Measurements from ENCODE around the gene EFNB1. TPM values are rescaled to one million over a fixed set of nuclear protein-coding genes. Genes with fewer than 3 reads are reported as not detected.

EFNB1 gene
- total RNA-seq, 1 experiment from 2014 or later: 16.4 TPM

GRCh38 chrX:68840256-68840655 lies 11.4 kb downstream of the EFNB1 start (continued):
- TF ChIP-seq ETV6 (CRISPR knock-in tag; IDR thresholded peaks at IDR 0.05): no peak

- ChIA-PET POLR2A (no interaction called here), CTCF (interaction anchor here (4.2 kb wide), 1 partner anchor 13 kb away, joined by 19 read pairs; the partner anchor contains the start of gene EFNB1)
- Mint-ChIP-seq H3K27ac (no peak overlapping the region), H3K4me3 (no peak overlapping the region), H3K36me3 (peaks cover 3% of the 10 kb centered on the region), H3K4me1 (peaks cover 26% of the 10 kb centered on the region), H3K9me3 (no peaks in the 10 kb centered on the region), H3K27me3 (ENCODE audit: low read depth) (peaks cover 11% of the 10 kb centered on the region)
- no peak for TF ChIP-seq IRF1 (CRISPR knock-in tag; IDR thresholded peaks at IDR 0.05)
- no peak for TF ChIP-seq CREB1 (CRISPR knock-in tag; IDR thresholded peaks at IDR 0.05)
- no peak for TF ChIP-seq ZNF232 (CRISPR knock-in tag; IDR thresholded peaks at IDR 0.05)
- no peak for TF ChIP-seq ZNF396 (CRISPR knock-in tag; IDR thresholded peaks at IDR 0.05; ENCODE audit: borderline replicate concordance)
- TF ChIP-seq TP53 (CRISPR knock-in tag; IDR thresholded peaks at IDR 0.05): no peak
- no peak for TF ChIP-seq E2F1 (CRISPR knock-in tag; IDR thresholded peaks at IDR 0.05)
- no peak for TF ChIP-seq ZNF532 (CRISPR knock-in tag; IDR thresholded peaks at IDR 0.05; ENCODE audit: borderline replicate concordance)
- TF ChIP-seq ZNF138 (CRISPR knock-in tag; conservative IDR thresholded peaks at IDR 0.05): no peak
- TF ChIP-seq MYBL2 (CRISPR knock-in tag; IDR thresholded peaks at IDR 0.05): no peak
- TF ChIP-seq ZNF425 (CRISPR knock-in tag; conservative IDR thresholded peaks at IDR 0.05): no peak
- DNase-seq (ENCODE audit: low spot score) (no peak), ATAC-seq (no peak)
These were observed 12.6 kb downstream of the EFNB1 start for GRCh38 chrX:68841251-68842049.

GRCh38 chrX:68842351-68842750 lies 13.5 kb downstream of the EFNB1 start:
- H3K36me3 Mint-ChIP-seq: no peaks in the 10 kb centered on the region
- ChIA-PET POLR2A (no interaction called here), CTCF (interaction anchor here (4.2 kb wide), 1 partner anchor 14 kb away, joined by 19 read pairs; the partner anchor contains the start of gene EFNB1)
- H3K4me3 Mint-ChIP-seq: no peak overlapping the region
- TF ChIP-seq KAT7 (CRISPR knock-in tag; IDR thresholded peaks at IDR 0.05; ENCODE audit: borderline replicate concordance) (no peak), E2F5 (CRISPR knock-in tag; IDR thresholded peaks at IDR 0.05) (no peak), HMGXB4 (CRISPR knock-in tag; IDR thresholded peaks at IDR 0.05) (no peak), ZNF121 (CRISPR knock-in tag; IDR thresholded peaks at IDR 0.05) (no peak), ZNF396 (CRISPR knock-in tag; IDR thresholded peaks at IDR 0.05; ENCODE audit: borderline replicate concordance) (no peak), E2F4 (CRISPR knock-in tag; IDR thresholded peaks at IDR 0.05; ENCODE audit: borderline replicate concordance, low read depth) (no peak), E2F1 (CRISPR knock-in tag; IDR thresholded peaks at IDR 0.05) (no peak), ESRRA (CRISPR knock-in tag; IDR thresholded peaks at IDR 0.05; ENCODE audit: borderline replicate concordance) (no peak)
- H3K4me1 Mint-ChIP-seq: peaks cover 30% of the 10 kb centered on the region
- no peaks in the 10 kb centered on the region for H3K9me3 Mint-ChIP-seq
- no peak for ATAC-seq
- H3K27me3 Mint-ChIP-seq (ENCODE audit: low read depth): peaks cover 7% of the 10 kb centered on the region
- DNase-seq (ENCODE audit: low spot score): no peak
- no peak overlapping the region for H3K27ac Mint-ChIP-seq

Data from WTC11 (cell line).